ENCODE data around the gene THUMPD3.

Gene THUMPD3

DNA sequence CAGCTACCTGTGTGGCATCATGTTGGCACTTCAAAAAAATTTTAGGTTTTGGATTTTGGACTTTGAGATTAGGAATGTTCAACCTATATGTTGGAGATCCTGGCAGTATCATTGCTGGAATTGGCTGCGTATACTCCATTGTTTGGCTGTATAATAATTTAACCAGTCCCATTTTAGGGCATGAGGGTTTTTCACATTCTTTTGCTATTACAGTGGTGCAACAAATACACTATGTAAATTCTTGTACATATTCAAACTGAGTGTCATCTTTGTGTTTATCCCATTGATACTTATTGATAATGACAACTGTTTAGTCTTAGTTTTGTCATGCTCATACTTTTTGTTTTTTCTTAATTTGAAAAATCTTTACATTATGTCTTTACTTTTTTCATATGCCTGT lies 6.7 kb downstream of the THUMPD3 start:
- Histone ChIP-seq H3K27ac (no peak overlapping the region), H3K27me3 (no peaks in the 10 kb centered on the region), H3K4me3 (no peak overlapping the region), H3K9me3 (no peaks in the 10 kb centered on the region), H3K4me1 (peaks cover 0 to 8% (median 3%) of the 10 kb centered on the region in 4 donors), H3K36me3 (peaks cover 81 to 89% (median 83%) of the 10 kb centered on the region in 3 donors)
- DNase-seq, result no peak
- intact Hi-C loops (cut with DNase I; ENCODE audit: low total_unique reads), result no loop called here
- TF ChIP-seq, protein P1, sequence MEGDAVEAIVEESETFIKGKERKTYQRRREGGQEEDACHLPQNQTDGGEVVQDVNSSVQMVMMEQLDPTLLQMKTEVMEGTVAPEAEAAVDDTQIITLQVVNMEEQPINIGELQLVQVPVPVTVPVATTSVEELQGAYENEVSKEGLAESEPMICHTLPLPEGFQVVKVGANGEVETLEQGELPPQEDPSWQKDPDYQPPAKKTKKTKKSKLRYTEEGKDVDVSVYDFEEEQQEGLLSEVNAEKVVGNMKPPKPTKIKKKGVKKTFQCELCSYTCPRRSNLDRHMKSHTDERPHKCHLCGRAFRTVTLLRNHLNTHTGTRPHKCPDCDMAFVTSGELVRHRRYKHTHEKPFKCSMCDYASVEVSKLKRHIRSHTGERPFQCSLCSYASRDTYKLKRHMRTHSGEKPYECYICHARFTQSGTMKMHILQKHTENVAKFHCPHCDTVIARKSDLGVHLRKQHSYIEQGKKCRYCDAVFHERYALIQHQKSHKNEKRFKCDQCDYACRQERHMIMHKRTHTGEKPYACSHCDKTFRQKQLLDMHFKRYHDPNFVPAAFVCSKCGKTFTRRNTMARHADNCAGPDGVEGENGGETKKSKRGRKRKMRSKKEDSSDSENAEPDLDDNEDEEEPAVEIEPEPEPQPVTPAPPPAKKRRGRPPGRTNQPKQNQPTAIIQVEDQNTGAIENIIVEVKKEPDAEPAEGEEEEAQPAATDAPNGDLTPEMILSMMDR (IDR thresholded peaks at IDR 0.05), result no peak

DNA sequence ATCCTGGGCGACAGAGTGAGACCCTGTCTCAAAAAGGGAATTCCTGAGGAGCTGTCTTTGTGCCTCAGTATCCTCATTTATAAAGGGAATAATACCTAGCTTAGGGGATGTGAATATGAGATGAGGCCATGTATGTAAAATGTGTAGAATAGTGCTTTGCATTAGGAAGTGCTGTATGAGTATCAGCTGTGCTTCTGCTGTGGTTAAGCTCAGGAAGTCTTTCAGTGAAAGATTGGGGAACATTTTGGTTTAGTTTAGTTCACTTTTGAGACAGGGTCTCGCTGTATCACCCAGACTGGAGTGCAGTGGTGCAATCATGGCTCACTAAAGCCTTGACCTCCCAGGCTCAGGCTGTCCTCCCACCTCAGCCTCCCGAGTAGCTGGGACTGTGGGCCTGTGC lies 10.6 kb downstream of the THUMPD3 start:
- Histone ChIP-seq H3K36me3 (peaks cover 82 to 93% (median 87%) of the 10 kb centered on the region in 3 donors), H3K27me3 (no peaks in the 10 kb centered on the region), H3K27ac (no peak overlapping the region), H3K4me1 (no peaks in the 10 kb centered on the region), H3K4me3 (no peak overlapping the region), H3K9me3 (no peaks in the 10 kb centered on the region)
- DNase-seq, result no peak
- intact Hi-C loops (cut with DNase I; ENCODE audit: low total_unique reads), result no loop called here
- TF ChIP-seq, protein P1 (IDR thresholded peaks at IDR 0.05), result no peak

DNA sequence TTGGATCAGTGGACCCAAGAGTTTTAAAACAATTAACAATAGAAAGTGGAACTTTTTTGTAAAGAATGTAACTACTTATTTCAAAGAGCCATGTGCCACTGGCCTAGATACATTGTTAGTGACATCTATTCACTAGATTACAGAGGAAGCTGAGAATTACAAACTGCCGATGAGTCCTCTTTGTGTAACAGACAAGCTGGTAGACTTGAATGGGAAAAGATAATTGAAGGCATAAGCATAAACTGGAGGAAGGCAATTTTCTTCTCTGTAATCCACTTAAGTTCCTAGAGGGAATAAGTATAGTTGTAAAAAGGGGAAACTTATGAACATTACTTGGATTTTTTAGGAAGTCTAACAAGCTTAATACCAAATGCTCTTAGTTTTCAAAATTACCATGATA lies 15.1 kb downstream of the THUMPD3 start:
- peaks cover 74 to 85% (median 82%) of the 10 kb centered on the region in 3 donors for H3K36me3 ChIP-seq
- no peak overlapping the region for H3K4me3 ChIP-seq
- H3K4me1 ChIP-seq, result no peaks in the 10 kb centered on the region
- H3K27me3 ChIP-seq, result no peaks in the 10 kb centered on the region
- intact Hi-C loops (cut with DNase I; ENCODE audit: low total_unique reads), result no loop called here
- DNase-seq, result no peak
- TF ChIP-seq, protein P1 (IDR thresholded peaks at IDR 0.05), result no peak
- H3K27ac ChIP-seq, result no peak overlapping the region
- no peaks in the 10 kb centered on the region for H3K9me3 ChIP-seq

DNA sequence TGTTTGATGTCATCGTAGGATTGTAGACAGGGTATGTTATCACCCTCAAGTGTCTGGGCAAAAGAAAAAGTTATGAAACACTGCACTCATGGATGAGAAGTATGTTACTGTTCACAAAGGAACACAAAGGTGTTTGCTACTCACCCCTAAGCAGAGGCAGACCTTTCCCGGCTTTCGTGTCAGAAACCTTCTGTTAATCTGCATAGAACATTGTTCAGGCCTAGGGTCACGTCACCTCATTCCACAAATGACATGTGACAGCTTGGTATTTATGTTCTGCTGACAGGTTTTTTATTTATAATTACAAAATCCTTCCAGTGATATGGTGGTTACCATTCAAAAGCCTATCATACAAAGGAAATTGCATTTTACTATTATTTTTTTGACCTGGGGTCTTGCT lies 16.5 kb downstream of the THUMPD3 start:
- Histone ChIP-seq H3K9me3 (no peaks in the 10 kb centered on the region), H3K4me3 (no peak overlapping the region), H3K27ac (no peak overlapping the region), H3K4me1 (no peaks in the 10 kb centered on the region), H3K27me3 (no peaks in the 10 kb centered on the region), H3K36me3 (peaks cover 73 to 84% (median 81%) of the 10 kb centered on the region in 3 donors)
- intact Hi-C loops (cut with DNase I; ENCODE audit: low total_unique reads), result no loop called here
- TF ChIP-seq, protein P1 (IDR thresholded peaks at IDR 0.05), result no peak
- no peak for DNase-seq

DNA sequence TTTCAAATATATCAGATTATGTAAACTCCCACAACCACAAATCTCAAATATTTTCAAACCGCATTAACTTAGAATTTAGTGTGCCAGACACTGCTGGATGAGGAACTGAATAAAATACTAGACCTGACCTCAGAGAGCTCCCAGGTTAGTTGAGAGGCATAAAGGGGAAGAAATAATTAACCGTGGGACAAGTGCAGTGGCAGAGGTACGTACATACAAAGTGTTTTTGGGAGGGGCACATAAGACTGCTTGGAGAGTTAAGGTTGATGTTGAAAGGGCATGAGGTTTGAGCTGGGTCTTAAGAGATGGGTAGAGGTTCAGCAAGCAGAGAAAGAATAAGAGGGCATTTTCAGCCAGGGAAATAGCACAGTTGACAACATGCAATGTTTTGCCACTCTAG lies 17.2 kb downstream of the THUMPD3 start:
- TF ChIP-seq, protein P1 (IDR thresholded peaks at IDR 0.05), result no peak
- Histone ChIP-seq H3K4me3 (no peak overlapping the region), H3K36me3 (peaks cover 73 to 84% (median 81%) of the 10 kb centered on the region in 3 donors), H3K27me3 (no peaks in the 10 kb centered on the region), H3K4me1 (no peaks in the 10 kb centered on the region), H3K9me3 (no peaks in the 10 kb centered on the region), H3K27ac (no peak overlapping the region)
- no peak for DNase-seq
- intact Hi-C loops (cut with DNase I; ENCODE audit: low total_unique reads), result no loop called here
